A673 (cell line): ENCODE results near the gene KLHL24.
A peak's percentile ranks its signal among the peaks of the same experiment; 100 is the strongest.

ENCODE experiments used
- CTCF ChIP-seq: fragments of 300-800, 200-600 bp; sonication (generic); conservative IDR thresholded peaks from 2 replicates; pipeline ENCODE4 v1.5.1; 2017; ENCODE audit warnings: low read depth, mild to moderate bottlenecking, antibody characterized with exemption, low read length, moderate library complexity, mixed read lengths
- EZH2 ChIP-seq: fragments of 200-600 bp; sonication (generic); IDR thresholded peaks from 2 replicates; pipeline ENCODE4 v1.6.1; 2017; ENCODE audit warnings: borderline replicate concordance, low read depth, mild to moderate bottlenecking, mixed read lengths, antibody characterized with exemption, low read length; ENCODE audit not compliant: poor library complexity, severe bottlenecking

- TF ChIP-seq CTCF (peak; percentile 58), EZH2 (no peak)
These were observed 43.4 kb upstream of the KLHL24 start for GRCh38 chr3:183591881-183592521.
